OCI-LY3 (cell line): Measurements from ENCODE around the gene PHF5A.
"Not testable (repeated sequence)": the region's sequence is repeated elsewhere in the genome, so short reads cannot be mapped to it uniquely, and the experiment has no call there.

Experiments
- H2AFZ ChIP-seq: fragments of 200-600, 300-600 bp; shearing (Covaris generic); 2 replicates; pipeline ENCODE4 v1.6.0; 2014; ENCODE audit warnings: antibody characterized with exemption, low read depth, low read length
- H3K27ac ChIP-seq: fragments of 200-600, 300-600 bp; sonication (generic); 2 replicates; pipeline ENCODE4 v1.5.1; 2014; ENCODE audit warnings: mild to moderate bottlenecking, low read length, moderate library complexity, mixed read lengths
- H3K27me3 ChIP-seq: fragments of 200-600, 300-600 bp; sonication (generic); 2 replicates; pipeline ENCODE4 v1.6.1; 2014; ENCODE audit warnings: low read depth, low read length, mixed read lengths
- H3K36me3 ChIP-seq: fragments of 200-600, 300-600 bp; sonication (generic); replicated peaks from 2 replicates; pipeline ENCODE3; 2014; ENCODE audit warnings: low read depth, low read length, mixed read lengths
- H3K4me1 ChIP-seq: fragments of 300-600, 200-600 bp; sonication (generic); 2 replicates; pipeline ENCODE4 v1.6.1; 2014; ENCODE audit warnings: low read length, mixed read lengths
- H3K4me2 ChIP-seq: fragments of 200-600, 300-600 bp; sonication (generic); 2 replicates; pipeline ENCODE4 v1.6.1; 2014; ENCODE audit warnings: low read length, mixed read lengths
- H3K4me3 ChIP-seq: fragments of 300-600, 200-600 bp; sonication (generic); 2 replicates; pipeline ENCODE4 v1.5.1; 2014; ENCODE audit warnings: antibody characterized with exemption, mild to moderate bottlenecking, low read length, moderate library complexity
- H3K79me2 ChIP-seq: fragments of 300-600, 200-600 bp; shearing (Covaris generic); 2 replicates; pipeline ENCODE4 v1.6.1; 2014; ENCODE audit warnings: mild to moderate bottlenecking, low read length, mixed read lengths
- H3K9ac ChIP-seq: fragments of 300-600, 200-600 bp; shearing (Covaris generic); 2 replicates; pipeline ENCODE4 v1.6.0; 2014; ENCODE audit warnings: mild to moderate bottlenecking, low read length, moderate library complexity
- H3K9me3 ChIP-seq: fragments of 200-600, 300-600 bp; shearing (Covaris generic); 2 replicates; pipeline ENCODE4 v1.6.1; 2014; ENCODE audit warnings: low read length, mixed read lengths; ENCODE audit not compliant: insufficient read depth
- H4K20me1 ChIP-seq: fragments of 200-600, 300-600 bp; sonication (generic); 2 replicates; pipeline ENCODE4 v1.6.1; 2016; ENCODE audit warnings: low read length, mixed read lengths; ENCODE audit not compliant: insufficient read depth
- CTCF ChIP-seq: fragments of 200-600, 300-600 bp; sonication (generic); IDR thresholded peaks from 2 replicates; pipeline ENCODE4 v1.5.1; 2014; ENCODE audit warnings: antibody characterized with exemption, low read length, low read depth
- EZH2phosphoT487 ChIP-seq: fragments of 200-600 bp; shearing (Covaris generic); IDR thresholded peaks from 2 replicates; pipeline ENCODE4 v1.6.1; 2018; ENCODE audit warnings: antibody characterized with exemption, mixed run types, low read depth

Gene PHF5A

GRCh38 chr22:41436322-41437113, 32.0 kb downstream of the PHF5A start:
- H4K20me1 ChIP-seq = peaks cover 32% of the 10 kb centered on the region
- H3K36me3 ChIP-seq = peaks cover 42% of the 10 kb centered on the region

GRCh38 chr22:41435560-41435959, 32.9 kb downstream of the PHF5A start:
- H3K36me3 ChIP-seq = peaks cover 42% of the 10 kb centered on the region
- no peak for TF ChIP-seq EZH2phosphoT487
- TF ChIP-seq CTCF = no peak
- H3K27me3 ChIP-seq = no peaks in the 10 kb centered on the region
- H3K79me2 ChIP-seq = peaks cover 48% of the 10 kb centered on the region
- no peak overlapping the region for H2AFZ ChIP-seq
- H3K4me1 ChIP-seq = no peaks in the 10 kb centered on the region
- H3K4me3 ChIP-seq = no peak overlapping the region
- H3K9me3 ChIP-seq = no peaks in the 10 kb centered on the region
- no peak overlapping the region for H3K27ac ChIP-seq
- H3K9ac ChIP-seq = no peak overlapping the region
- peaks cover 32% of the 10 kb centered on the region for H4K20me1 ChIP-seq
- no peak overlapping the region for H3K4me2 ChIP-seq

More at GRCh38 chr22:41436322-41437113, 32.0 kb downstream of the PHF5A start:
- Histone ChIP-seq H3K9ac (no peak overlapping the region), H3K27me3 (no peaks in the 10 kb centered on the region), H2AFZ (no peak overlapping the region), H3K4me1 (no peaks in the 10 kb centered on the region), H3K4me2 (no peak overlapping the region), H3K27ac (no peak overlapping the region), H3K79me2 (peaks cover 56% of the 10 kb centered on the region), H3K4me3 (no peak overlapping the region), H3K9me3 (no peaks in the 10 kb centered on the region)
- TF ChIP-seq CTCF (no peak), EZH2phosphoT487 (no peak)

GRCh38 chr22:41434361-41435003, 34.0 kb downstream of the PHF5A start:
- H3K4me1 ChIP-seq, H3K4me2 ChIP-seq, H3K4me3 ChIP-seq, H3K9ac ChIP-seq, H3K9me3 ChIP-seq, H2AFZ ChIP-seq, H3K27ac ChIP-seq, H3K27me3 ChIP-seq: not testable (repeated sequence)
- peaks cover 39% of the 10 kb centered on the region for H3K79me2 ChIP-seq
- peaks cover 38% of the 10 kb centered on the region for H3K36me3 ChIP-seq
- peaks cover 32% of the 10 kb centered on the region for H4K20me1 ChIP-seq

GRCh38 chr22:41433480-41433879, 35.0 kb downstream of the PHF5A start:
- not testable (repeated sequence) for H3K9ac ChIP-seq, H3K9me3 ChIP-seq, H3K27ac ChIP-seq, H3K4me3 ChIP-seq, H3K27me3 ChIP-seq, H2AFZ ChIP-seq, H3K4me1 ChIP-seq, H3K4me2 ChIP-seq
- peaks cover 27% of the 10 kb centered on the region for H4K20me1 ChIP-seq
- peaks cover 30% of the 10 kb centered on the region for H3K79me2 ChIP-seq
- H3K36me3 ChIP-seq = peaks cover 38% of the 10 kb centered on the region

GRCh38 chr22:41431656-41432055, 36.8 kb downstream of the PHF5A start:
- Histone ChIP-seq H3K79me2 (peaks cover 22% of the 10 kb centered on the region), H3K4me3 (no peak overlapping the region), H3K4me1 (no peaks in the 10 kb centered on the region), H3K9ac (no peak overlapping the region), H3K4me2 (no peak overlapping the region), H3K27ac (no peak overlapping the region), H2AFZ (no peak overlapping the region), H3K9me3 (no peaks in the 10 kb centered on the region), H3K27me3 (no peaks in the 10 kb centered on the region), H3K36me3 (peaks cover 30% of the 10 kb centered on the region), H4K20me1 (peaks cover 19% of the 10 kb centered on the region)
- no peak for TF ChIP-seq EZH2phosphoT487
- TF ChIP-seq CTCF = no peak
